NT2/D1 (cell line): ENCODE results near the gene RMRP.
"Not testable (repeated sequence)": the region's sequence is repeated elsewhere in the genome, so short reads cannot be mapped to it uniquely, and the experiment has no call there.

ENCODE experiments used
- YY1 ChIP-seq: IDR thresholded peaks from 2 replicates; pipeline ENCODE4 v1.6.1; 2011; ENCODE audit not compliant: insufficient read length, insufficient read depth
- ZNF274 ChIP-seq: IDR thresholded peaks from 2 replicates; pipeline ENCODE4 v1.6.1; 2011; ENCODE audit warnings: mild to moderate bottlenecking, low read depth, low read length

GRCh38 chr9:35638751-35639150, 19.1 kb downstream of the RMRP start:
- not testable (repeated sequence) for TF ChIP-seq ZNF274, YY1
